GM23338 (cell line): ENCODE data around the gene NOPCHAP1. TPM values are rescaled to one million over a fixed set of nuclear protein-coding genes. Genes with fewer than 3 reads are reported as not detected.

ENCODE experiments used
- ATAC-seq: fragments of 200-7000 bp; cut with Tn5 transposase; 3 replicates; pipeline ENCODE4 v1.9.1; 2020
- DNase-seq: peaks from one replicate; pipeline ENCODE4 v3.0.0-alpha.2; 2015; ENCODE audit warnings: low spot score
- H2AFZ ChIP-seq: fragments of 200-600 bp; sonication (generic); 2 replicates; pipeline ENCODE4 v1.8.0; 2016; ENCODE audit warnings: antibody characterized with exemption, mild to moderate bottlenecking, moderate library complexity
- H3F3A ChIP-seq: fragments of 200-600 bp; sonication (generic); replicated peaks from 2 replicates; pipeline ENCODE4 v1.8.0; 2017; ENCODE audit warnings: antibody characterized with exemption, mixed run types, low read depth
- H3K27ac ChIP-seq: fragments of 200-600 bp; sonication (generic); 2 replicates; pipeline ENCODE4 v1.6.1; 2016; ENCODE audit warnings: low read depth
- H3K27me3 ChIP-seq: fragments of 200-600 bp; sonication (generic); 2 replicates; pipeline ENCODE4 v1.8.0; 2016; ENCODE audit warnings: mild to moderate bottlenecking, mixed run types, moderate library complexity; ENCODE audit not compliant: insufficient read depth
- H3K36me3 ChIP-seq: fragments of 200-600 bp; sonication (generic); 2 replicates; pipeline ENCODE4 v1.8.0; 2016; ENCODE audit warnings: mild to moderate bottlenecking; ENCODE audit not compliant: insufficient read depth
- H3K4me1 ChIP-seq: fragments of 200-600 bp; sonication (generic); 2 replicates; pipeline ENCODE4 v1.8.0; 2016; ENCODE audit warnings: mild to moderate bottlenecking, moderate library complexity; ENCODE audit not compliant: insufficient read depth
- H3K4me2 ChIP-seq: fragments of 200-600 bp; sonication (generic); 2 replicates; pipeline ENCODE4 v1.7.1; 2017; ENCODE audit warnings: mixed run types
- H3K4me3 ChIP-seq: fragments of 200-600 bp; sonication (generic); 2 replicates; pipeline ENCODE4 v1.6.1; 2016; ENCODE audit warnings: mixed run types
- H3K79me2 ChIP-seq: fragments of 200-600 bp; sonication (generic); replicated peaks from 2 replicates; pipeline ENCODE4 v1.8.0; 2017; ENCODE audit warnings: mild to moderate bottlenecking; ENCODE audit not compliant: insufficient read depth
- H3K9me2 ChIP-seq: fragments of 200-600 bp; sonication (generic); 2 replicates; pipeline ENCODE4 v1.8.0; 2017; ENCODE audit not compliant: insufficient read depth
- H4K20me1 ChIP-seq: fragments of 200-600 bp; sonication (generic); replicated peaks from 2 replicates; pipeline ENCODE4 v1.8.0; 2017; ENCODE audit warnings: mild to moderate bottlenecking; ENCODE audit not compliant: insufficient read depth
- H3K27ac Mint-ChIP-seq: 2 replicates; pipeline ENCODE4 v1.8.0; 2020; ENCODE audit warnings: inconsistent platforms, mild to moderate bottlenecking, moderate library complexity, mixed read lengths
- H3K27me3 Mint-ChIP-seq: 3 replicates; pipeline ENCODE4 v1.8.0; 2022; ENCODE audit warnings: low read depth, mild to moderate bottlenecking, moderate library complexity, mixed read lengths, inconsistent platforms; ENCODE audit not compliant: insufficient read depth, poor library complexity
- H3K36me3 Mint-ChIP-seq: 3 replicates; pipeline ENCODE4 v1.8.0; 2021; ENCODE audit warnings: low read depth, mild to moderate bottlenecking, inconsistent platforms, moderate library complexity, mixed read lengths
- H3K4me1 Mint-ChIP-seq: 3 replicates; pipeline ENCODE4 v1.8.0; 2020; ENCODE audit warnings: mild to moderate bottlenecking, inconsistent platforms, mixed read lengths
- H3K4me3 Mint-ChIP-seq: 3 replicates; pipeline ENCODE4 v1.8.0; 2021; ENCODE audit warnings: moderate library complexity, mild to moderate bottlenecking, inconsistent platforms, mixed read lengths
- H3K9me3 Mint-ChIP-seq: 3 replicates; pipeline ENCODE4 v1.8.0; 2020; ENCODE audit warnings: moderate library complexity, mild to moderate bottlenecking, inconsistent platforms, mixed read lengths
- CREB1 ChIP-seq: fragments of 250-450 bp; sonication (Bioruptor Pico); IDR thresholded peaks from 2 replicates; pipeline ENCODE4 v1.5.0; 2020; ENCODE audit warnings: low read depth, mild to moderate bottlenecking, moderate library complexity
- EZH2 ChIP-seq: fragments of 200-600 bp; sonication (generic); IDR thresholded peaks from one replicate; pipeline ENCODE4 v1.8.0; 2017; ENCODE audit warnings: antibody characterized with exemption, mild to moderate bottlenecking, low read depth; ENCODE audit not compliant: unreplicated experiment
- EZH2phosphoT487 ChIP-seq: fragments of 200-600 bp; sonication (generic); IDR thresholded peaks from one replicate; pipeline ENCODE4 v1.8.1; 2018; ENCODE audit warnings: antibody characterized with exemption; ENCODE audit not compliant: unreplicated experiment
- JUNB ChIP-seq: IDR thresholded peaks from one replicate; pipeline ENCODE4 v1.6.1; 2016; ENCODE audit warnings: antibody characterized with exemption; ENCODE audit not compliant: unreplicated experiment
- NANOG ChIP-seq: IDR thresholded peaks from 2 replicates; pipeline ENCODE4 v1.6.1; 2016; ENCODE audit warnings: antibody characterized with exemption, borderline replicate concordance
- POLR2AphosphoS5 ChIP-seq: IDR thresholded peaks from 2 replicates; pipeline ENCODE4 v1.6.1; 2016; ENCODE audit warnings: antibody characterized with exemption, low read depth
- STAT1 ChIP-seq: IDR thresholded peaks from one replicate; pipeline ENCODE4 v1.6.1; 2016; ENCODE audit warnings: antibody characterized with exemption; ENCODE audit not compliant: unreplicated experiment
- ZNF114 ChIP-seq: fragments of 250-450 bp; sonication (Bioruptor Pico); IDR thresholded peaks from 2 replicates; pipeline ENCODE4 v1.5.0; 2020; ENCODE audit warnings: mild to moderate bottlenecking, moderate library complexity
- ZNF331 ChIP-seq: fragments of 250-450 bp; sonication (Bioruptor Pico); IDR thresholded peaks from 2 replicates; pipeline ENCODE4 v1.5.0; 2020; ENCODE audit warnings: low read depth, mild to moderate bottlenecking, moderate library complexity
- polyA plus RNA-seq: library from polyadenylated mRNA; unstranded; fragments of >200 nt; fragmentation: Nextera tagmentation; extraction: Ambion mirVana; gene quantifications from 2 replicates; pipeline ENCODE4 v1.2.1, GENCODE V29; 2016
- total RNA-seq: library from RNA; depleted of rRNA; stranded (reverse); fragments of >200 nt; shearing (Covaris generic); gene quantifications from 2 replicates; pipeline ENCODE4 v1.2.3, GENCODE V29; 2014
- TF ChIP-seq, protein P1 (sequence below), 2 experiments: fragments of 200-600 bp in 1 of 2; sonication (generic) in 1 of 2; conservative IDR thresholded peaks; 2 replicates each; pipeline versions ENCODE4 v1.5.1 to v1.6.1; 2016 to 2017; ENCODE audit warnings: antibody characterized with exemption in 2 of 2, low read depth in 2 of 2, mild to moderate bottlenecking in 2 of 2, moderate library complexity in 1 of 2
- TF ChIP-seq, protein P2 (sequence below): IDR thresholded peaks from 2 replicates; pipeline ENCODE4 v1.6.1; 2016; ENCODE audit warnings: antibody characterized with exemption
- TF ChIP-seq, protein P3 (sequence below): IDR thresholded peaks from one replicate; pipeline ENCODE4 v1.6.1; 2018; ENCODE audit warnings: antibody characterized with exemption; ENCODE audit not compliant: unreplicated experiment
- TF ChIP-seq, protein P4 (sequence below): fragments of 250-450 bp; sonication (Bioruptor Pico); IDR thresholded peaks from 2 replicates; pipeline ENCODE4 v1.5.0; 2020; ENCODE audit warnings: mild to moderate bottlenecking, moderate library complexity

The NOPCHAP1 gene
- total and polyA plus RNA-seq, 2 experiments from 2014 or later, result 14.7 to 221 TPM

DNA sequence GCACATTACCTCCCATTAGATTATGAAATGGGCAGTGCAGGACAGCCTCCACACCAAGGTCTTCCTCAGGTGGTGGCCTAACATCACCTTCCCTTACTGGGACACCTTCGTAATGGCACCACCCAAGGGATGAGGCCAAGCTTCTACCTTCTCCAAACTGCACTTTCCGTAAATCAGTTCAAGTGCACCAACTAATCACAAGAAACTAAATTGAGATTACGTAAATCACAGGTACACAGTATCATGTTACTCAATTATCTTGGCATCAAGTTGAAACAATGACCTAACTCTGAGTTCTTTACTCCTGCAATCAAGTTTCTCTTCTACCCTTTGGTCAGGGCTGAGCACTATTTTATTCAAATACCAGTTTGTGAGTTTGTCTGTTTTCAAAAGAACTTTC, 41.9 kb upstream of the NOPCHAP1 start:
- H3K36me3 Mint-ChIP-seq, result peaks cover 14% of the 10 kb centered on the region
- TF ChIP-seq, protein P1, sequence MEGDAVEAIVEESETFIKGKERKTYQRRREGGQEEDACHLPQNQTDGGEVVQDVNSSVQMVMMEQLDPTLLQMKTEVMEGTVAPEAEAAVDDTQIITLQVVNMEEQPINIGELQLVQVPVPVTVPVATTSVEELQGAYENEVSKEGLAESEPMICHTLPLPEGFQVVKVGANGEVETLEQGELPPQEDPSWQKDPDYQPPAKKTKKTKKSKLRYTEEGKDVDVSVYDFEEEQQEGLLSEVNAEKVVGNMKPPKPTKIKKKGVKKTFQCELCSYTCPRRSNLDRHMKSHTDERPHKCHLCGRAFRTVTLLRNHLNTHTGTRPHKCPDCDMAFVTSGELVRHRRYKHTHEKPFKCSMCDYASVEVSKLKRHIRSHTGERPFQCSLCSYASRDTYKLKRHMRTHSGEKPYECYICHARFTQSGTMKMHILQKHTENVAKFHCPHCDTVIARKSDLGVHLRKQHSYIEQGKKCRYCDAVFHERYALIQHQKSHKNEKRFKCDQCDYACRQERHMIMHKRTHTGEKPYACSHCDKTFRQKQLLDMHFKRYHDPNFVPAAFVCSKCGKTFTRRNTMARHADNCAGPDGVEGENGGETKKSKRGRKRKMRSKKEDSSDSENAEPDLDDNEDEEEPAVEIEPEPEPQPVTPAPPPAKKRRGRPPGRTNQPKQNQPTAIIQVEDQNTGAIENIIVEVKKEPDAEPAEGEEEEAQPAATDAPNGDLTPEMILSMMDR (conservative IDR thresholded peaks at IDR 0.05; ENCODE audit: low read depth in 2 of 2), result no peak
- TF ChIP-seq JUNB (no peak), ZNF114 (CRISPR knock-in tag) (no peak), EZH2phosphoT487 (no peak), STAT1 (no peak), ZNF331 (CRISPR knock-in tag) (no peak), NANOG (no peak), CREB1 (no peak), EZH2 (no peak), POLR2AphosphoS5 (no peak)
- TF ChIP-seq, protein P2, sequence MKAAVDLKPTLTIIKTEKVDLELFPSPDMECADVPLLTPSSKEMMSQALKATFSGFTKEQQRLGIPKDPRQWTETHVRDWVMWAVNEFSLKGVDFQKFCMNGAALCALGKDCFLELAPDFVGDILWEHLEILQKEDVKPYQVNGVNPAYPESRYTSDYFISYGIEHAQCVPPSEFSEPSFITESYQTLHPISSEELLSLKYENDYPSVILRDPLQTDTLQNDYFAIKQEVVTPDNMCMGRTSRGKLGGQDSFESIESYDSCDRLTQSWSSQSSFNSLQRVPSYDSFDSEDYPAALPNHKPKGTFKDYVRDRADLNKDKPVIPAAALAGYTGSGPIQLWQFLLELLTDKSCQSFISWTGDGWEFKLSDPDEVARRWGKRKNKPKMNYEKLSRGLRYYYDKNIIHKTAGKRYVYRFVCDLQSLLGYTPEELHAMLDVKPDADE, result no peak
- TF ChIP-seq, protein P3, sequence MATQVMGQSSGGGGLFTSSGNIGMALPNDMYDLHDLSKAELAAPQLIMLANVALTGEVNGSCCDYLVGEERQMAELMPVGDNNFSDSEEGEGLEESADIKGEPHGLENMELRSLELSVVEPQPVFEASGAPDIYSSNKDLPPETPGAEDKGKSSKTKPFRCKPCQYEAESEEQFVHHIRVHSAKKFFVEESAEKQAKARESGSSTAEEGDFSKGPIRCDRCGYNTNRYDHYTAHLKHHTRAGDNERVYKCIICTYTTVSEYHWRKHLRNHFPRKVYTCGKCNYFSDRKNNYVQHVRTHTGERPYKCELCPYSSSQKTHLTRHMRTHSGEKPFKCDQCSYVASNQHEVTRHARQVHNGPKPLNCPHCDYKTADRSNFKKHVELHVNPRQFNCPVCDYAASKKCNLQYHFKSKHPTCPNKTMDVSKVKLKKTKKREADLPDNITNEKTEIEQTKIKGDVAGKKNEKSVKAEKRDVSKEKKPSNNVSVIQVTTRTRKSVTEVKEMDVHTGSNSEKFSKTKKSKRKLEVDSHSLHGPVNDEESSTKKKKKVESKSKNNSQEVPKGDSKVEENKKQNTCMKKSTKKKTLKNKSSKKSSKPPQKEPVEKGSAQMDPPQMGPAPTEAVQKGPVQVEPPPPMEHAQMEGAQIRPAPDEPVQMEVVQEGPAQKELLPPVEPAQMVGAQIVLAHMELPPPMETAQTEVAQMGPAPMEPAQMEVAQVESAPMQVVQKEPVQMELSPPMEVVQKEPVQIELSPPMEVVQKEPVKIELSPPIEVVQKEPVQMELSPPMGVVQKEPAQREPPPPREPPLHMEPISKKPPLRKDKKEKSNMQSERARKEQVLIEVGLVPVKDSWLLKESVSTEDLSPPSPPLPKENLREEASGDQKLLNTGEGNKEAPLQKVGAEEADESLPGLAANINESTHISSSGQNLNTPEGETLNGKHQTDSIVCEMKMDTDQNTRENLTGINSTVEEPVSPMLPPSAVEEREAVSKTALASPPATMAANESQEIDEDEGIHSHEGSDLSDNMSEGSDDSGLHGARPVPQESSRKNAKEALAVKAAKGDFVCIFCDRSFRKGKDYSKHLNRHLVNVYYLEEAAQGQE, result no peak
- TF ChIP-seq, protein P4, sequence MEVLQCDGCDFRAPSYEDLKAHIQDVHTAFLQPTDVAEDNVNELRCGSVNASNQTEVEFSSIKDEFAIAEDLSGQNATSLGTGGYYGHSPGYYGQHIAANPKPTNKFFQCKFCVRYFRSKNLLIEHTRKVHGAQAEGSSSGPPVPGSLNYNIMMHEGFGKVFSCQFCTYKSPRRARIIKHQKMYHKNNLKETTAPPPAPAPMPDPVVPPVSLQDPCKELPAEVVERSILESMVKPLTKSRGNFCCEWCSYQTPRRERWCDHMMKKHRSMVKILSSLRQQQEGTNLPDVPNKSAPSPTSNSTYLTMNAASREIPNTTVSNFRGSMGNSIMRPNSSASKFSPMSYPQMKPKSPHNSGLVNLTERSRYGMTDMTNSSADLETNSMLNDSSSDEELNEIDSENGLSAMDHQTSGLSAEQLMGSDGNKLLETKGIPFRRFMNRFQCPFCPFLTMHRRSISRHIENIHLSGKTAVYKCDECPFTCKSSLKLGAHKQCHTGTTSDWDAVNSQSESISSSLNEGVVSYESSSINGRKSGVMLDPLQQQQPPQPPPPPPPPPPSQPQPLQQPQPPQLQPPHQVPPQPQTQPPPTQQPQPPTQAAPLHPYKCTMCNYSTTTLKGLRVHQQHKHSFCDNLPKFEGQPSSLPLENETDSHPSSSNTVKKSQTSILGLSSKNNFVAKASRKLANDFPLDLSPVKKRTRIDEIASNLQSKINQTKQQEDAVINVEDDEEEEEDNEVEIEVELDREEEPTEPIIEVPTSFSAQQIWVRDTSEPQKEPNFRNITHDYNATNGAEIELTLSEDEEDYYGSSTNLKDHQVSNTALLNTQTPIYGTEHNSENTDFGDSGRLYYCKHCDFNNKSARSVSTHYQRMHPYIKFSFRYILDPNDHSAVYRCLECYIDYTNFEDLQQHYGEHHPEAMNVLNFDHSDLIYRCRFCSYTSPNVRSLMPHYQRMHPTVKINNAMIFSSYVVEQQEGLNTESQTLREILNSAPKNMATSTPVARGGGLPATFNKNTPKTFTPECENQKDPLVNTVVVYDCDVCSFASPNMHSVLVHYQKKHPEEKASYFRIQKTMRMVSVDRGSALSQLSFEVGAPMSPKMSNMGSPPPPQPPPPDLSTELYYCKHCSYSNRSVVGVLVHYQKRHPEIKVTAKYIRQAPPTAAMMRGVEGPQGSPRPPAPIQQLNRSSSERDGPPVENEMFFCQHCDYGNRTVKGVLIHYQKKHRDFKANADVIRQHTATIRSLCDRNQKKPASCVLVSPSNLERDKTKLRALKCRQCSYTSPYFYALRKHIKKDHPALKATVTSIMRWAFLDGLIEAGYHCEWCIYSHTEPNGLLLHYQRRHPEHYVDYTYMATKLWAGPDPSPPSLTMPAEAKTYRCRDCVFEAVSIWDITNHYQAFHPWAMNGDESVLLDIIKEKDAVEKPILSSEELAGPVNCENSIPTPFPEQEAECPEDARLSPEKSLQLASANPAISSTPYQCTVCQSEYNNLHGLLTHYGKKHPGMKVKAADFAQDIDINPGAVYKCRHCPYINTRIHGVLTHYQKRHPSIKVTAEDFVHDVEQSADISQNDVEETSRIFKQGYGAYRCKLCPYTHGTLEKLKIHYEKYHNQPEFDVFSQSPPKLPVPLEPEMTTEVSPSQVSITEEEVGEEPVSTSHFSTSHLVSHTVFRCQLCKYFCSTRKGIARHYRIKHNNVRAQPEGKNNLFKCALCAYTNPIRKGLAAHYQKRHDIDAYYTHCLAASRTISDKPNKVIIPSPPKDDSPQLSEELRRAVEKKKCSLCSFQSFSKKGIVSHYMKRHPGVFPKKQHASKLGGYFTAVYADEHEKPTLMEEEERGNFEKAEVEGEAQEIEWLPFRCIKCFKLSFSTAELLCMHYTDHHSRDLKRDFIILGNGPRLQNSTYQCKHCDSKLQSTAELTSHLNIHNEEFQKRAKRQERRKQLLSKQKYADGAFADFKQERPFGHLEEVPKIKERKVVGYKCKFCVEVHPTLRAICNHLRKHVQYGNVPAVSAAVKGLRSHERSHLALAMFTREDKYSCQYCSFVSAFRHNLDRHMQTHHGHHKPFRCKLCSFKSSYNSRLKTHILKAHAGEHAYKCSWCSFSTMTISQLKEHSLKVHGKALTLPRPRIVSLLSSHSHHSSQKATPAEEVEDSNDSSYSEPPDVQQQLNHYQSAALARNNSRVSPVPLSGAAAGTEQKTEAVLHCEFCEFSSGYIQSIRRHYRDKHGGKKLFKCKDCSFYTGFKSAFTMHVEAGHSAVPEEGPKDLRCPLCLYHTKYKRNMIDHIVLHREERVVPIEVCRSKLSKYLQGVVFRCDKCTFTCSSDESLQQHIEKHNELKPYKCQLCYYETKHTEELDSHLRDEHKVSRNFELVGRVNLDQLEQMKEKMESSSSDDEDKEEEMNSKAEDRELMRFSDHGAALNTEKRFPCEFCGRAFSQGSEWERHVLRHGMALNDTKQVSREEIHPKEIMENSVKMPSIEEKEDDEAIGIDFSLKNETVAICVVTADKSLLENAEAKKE (CRISPR knock-in tag), result no peak
- H3K4me3 Mint-ChIP-seq, result no peak overlapping the region
- H3K27me3 Mint-ChIP-seq, result peaks cover 6% of the 10 kb centered on the region
- Histone ChIP-seq H3K4me2 (no peak overlapping the region), H2AFZ (no peak overlapping the region), H3K9me2 (peaks cover 4% of the 10 kb centered on the region; the same call in 1 of the 2 replicates), H3K27ac (no peak overlapping the region), H3F3A (no peaks in the 10 kb centered on the region), H4K20me1 (no peaks in the 10 kb centered on the region), H3K27me3 (no peaks in the 10 kb centered on the region), H3K4me1 (no peaks in the 10 kb centered on the region), H3K79me2 (no peaks in the 10 kb centered on the region), H3K36me3 (no peaks in the 10 kb centered on the region), H3K4me3 (no peak overlapping the region)
- peaks cover 19% of the 10 kb centered on the region for H3K9me3 Mint-ChIP-seq
- H3K27ac Mint-ChIP-seq, result no peak overlapping the region
- no peak for ATAC-seq
- no peak for DNase-seq
- no peaks in the 10 kb centered on the region for H3K4me1 Mint-ChIP-seq
